Measurements from ENCODE around the gene ZNF484.

- TF ChIP-seq EZH2 (IDR thresholded peaks at IDR 0.05; ENCODE audit: insufficient read depth, poor library complexity, severe bottlenecking) (no peak), EZH2phosphoT487 (IDR thresholded peaks at IDR 0.05; ENCODE audit: insufficient read depth, low read depth) (no peak)
Observed at GRCh38 chr9:92795598-92796336, 82.1 kb downstream of the ZNF484 start.

All from GM23248 (cell line).